Activated B cell treated with CpG ODN at 0.5 μM for 24 hours (primary cell): ENCODE data around the gene MTPN. TPM values are rescaled to one million over a fixed set of nuclear protein-coding genes. Genes with fewer than 3 reads are reported as not detected.

ENCODE experiments used
- ATAC-seq: fragments of 200-7000 bp; cut with Tn5 transposase; one replicate; pipeline ENCODE4 v1.10.0; 2021; ENCODE audit warnings: low read depth, mild to moderate bottlenecking, moderate library complexity
- CTCF ChIA-PET: fragments of 350-600 bp; sonication (Branson Sonifier 250); formaldehyde crosslinking; loops from one replicate; lab custom pipeline; 2021; ENCODE audit warnings: antibody characterized with exemption; lab: Charles Lee
- POLR2A ChIA-PET: fragments of 350-600 bp; sonication (Branson Sonifier 250); formaldehyde crosslinking; loops from one replicate; lab custom pipeline; 2021; ENCODE audit warnings: antibody characterized with exemption; lab: Charles Lee
- DNase-seq: peaks from one replicate; pipeline ENCODE4 v3.0.0; 2022
- H3K27ac Mint-ChIP-seq: one replicate; pipeline ENCODE4 v1.8.0; 2020; ENCODE audit warnings: mixed read lengths
- H3K27me3 Mint-ChIP-seq: one replicate; pipeline ENCODE4 v1.8.0; 2021; ENCODE audit warnings: mixed read lengths
- H3K36me3 Mint-ChIP-seq: one replicate; pipeline ENCODE4 v1.8.0; 2021; ENCODE audit warnings: low read depth, mixed read lengths
- H3K4me1 Mint-ChIP-seq: one replicate; pipeline ENCODE4 v1.8.0; 2021; ENCODE audit warnings: mixed read lengths
- H3K4me3 Mint-ChIP-seq: one replicate; pipeline ENCODE4 v1.8.0; 2020; ENCODE audit warnings: mild to moderate bottlenecking, mixed read lengths
- H3K9me3 Mint-ChIP-seq: one replicate; pipeline ENCODE4 v1.8.0; 2020; ENCODE audit warnings: mixed read lengths
- CTCF ChIP-seq: fragments of 200-600 bp; IDR thresholded peaks from one replicate; pipeline ENCODE4 v1.8.0; 2022; ENCODE audit warnings: antibody characterized with exemption, mild to moderate bottlenecking
- intact Hi-C: fragments of 100-400 bp; cut with micrococcal nuclease; formaldehyde crosslinking; loops from one replicate; pipeline ENCODE4 v1.15.1; 2024
- total RNA-seq: library from RNA; stranded (reverse); gene quantifications from 2 replicates; pipeline ENCODE4 v1.2.3, GENCODE V29; 2022

Gene MTPN
- total RNA-seq, 1 donor from 2014 or later = 137 TPM

- ChIA-PET POLR2A (interaction anchor here (1.3 kb wide), 1 partner anchor 10 kb away, joined by 3 read pairs; no protein-coding TSS in a partner anchor), CTCF (interaction anchor here (1.5 kb wide), 1 partner anchor 10 kb away, joined by 3 read pairs; no protein-coding TSS in a partner anchor)
- peaks cover 59% of the 10 kb centered on the region for H3K36me3 Mint-ChIP-seq
- H3K9me3 Mint-ChIP-seq = peaks cover 2% of the 10 kb centered on the region
- peak overlapping the region; percentile 64 for H3K27ac Mint-ChIP-seq
- TF ChIP-seq CTCF = no peak
- ATAC-seq (peak; percentile 79), DNase-seq (no peak)
- intact Hi-C loops = loop anchor here (1.0 to 10.0 kb wide), 4 partner anchors 8 to 1516 kb away; partner anchors contain the start of gene AKR1B1
- H3K4me3 Mint-ChIP-seq = peak overlapping the region; percentile 22
- H3K27me3 Mint-ChIP-seq = no peaks in the 10 kb centered on the region
- peaks cover 91% of the 10 kb centered on the region for H3K4me1 Mint-ChIP-seq
Measured at GRCh38 chr7:135970682-135971365, 6.3 kb downstream of the MTPN start.

- Mint-ChIP-seq H3K4me3 (no peak overlapping the region), H3K36me3 (peaks cover 58% of the 10 kb centered on the region), H3K4me1 (peaks cover 90% of the 10 kb centered on the region), H3K27me3 (no peaks in the 10 kb centered on the region), H3K9me3 (peaks cover 2% of the 10 kb centered on the region), H3K27ac (peak overlapping the region; percentile 72)
- ChIA-PET POLR2A (no interaction called here), CTCF (interaction anchor here (1.5 kb wide), 1 partner anchor 11 kb away, joined by 3 read pairs; no protein-coding TSS in a partner anchor)
- intact Hi-C loops = loop anchor here (5.0 to 10.0 kb wide), 2 partner anchors 33 to 1515 kb away; partner anchors contain the start of gene AKR1B1
- DNase-seq (no peak), ATAC-seq (no peak)
- TF ChIP-seq CTCF = no peak
Measured at GRCh38 chr7:135970045-135970444, 7.1 kb downstream of the MTPN start.

GRCh38 chr7:135966341-135967043 lies 10.7 kb downstream of the MTPN start:
- intact Hi-C loops = no loop called here
- TF ChIP-seq CTCF = no peak
- H3K4me1 Mint-ChIP-seq = peaks cover 90% of the 10 kb centered on the region
- H3K27ac Mint-ChIP-seq = peak overlapping the region; percentile 70
- ChIA-PET POLR2A (interaction anchor here (0.6 to 1.7 kb wide), 4 partner anchors 11 to 24 kb away, joined by 3 to 11 read pairs (median 4); partner anchors contain the start of gene MTPN), CTCF (interaction anchor here (0.9 kb wide), 1 partner anchor 14 kb away, joined by 4 read pairs; no protein-coding TSS in a partner anchor)
- ATAC-seq = no peak
- H3K27me3 Mint-ChIP-seq = no peaks in the 10 kb centered on the region
- H3K36me3 Mint-ChIP-seq = peaks cover 46% of the 10 kb centered on the region
- H3K9me3 Mint-ChIP-seq = peaks cover 2% of the 10 kb centered on the region
- peak overlapping the region; percentile 61 for H3K4me3 Mint-ChIP-seq
- no peak for DNase-seq

- ATAC-seq (no peak), DNase-seq (no peak)
- H3K36me3 Mint-ChIP-seq = peaks cover 43% of the 10 kb centered on the region
- H3K4me3 Mint-ChIP-seq = peak overlapping the region; percentile 60
- intact Hi-C loops = loop anchor here (1.0 kb wide), 1 partner anchor 8 kb away; no protein-coding TSS in a partner anchor
- peaks cover 90% of the 10 kb centered on the region for H3K4me1 Mint-ChIP-seq
- no peaks in the 10 kb centered on the region for H3K27me3 Mint-ChIP-seq
- CTCF ChIA-PET = no interaction called here
- POLR2A ChIA-PET = interaction anchor here (1.6 to 1.7 kb wide), 2 partner anchors 12 to 13 kb away, joined by 5 to 11 read pairs; partner anchors contain the start of gene MTPN
- TF ChIP-seq CTCF = no peak
- peaks cover 2% of the 10 kb centered on the region for H3K9me3 Mint-ChIP-seq
- H3K27ac Mint-ChIP-seq = peak overlapping the region; percentile 70
Measured at GRCh38 chr7:135965602-135966001, 11.6 kb downstream of the MTPN start.
